Renal cortical epithelial cell (primary cell): ENCODE results near the gene KIF1B. TPM values are rescaled to one million over a fixed set of nuclear protein-coding genes. Genes with fewer than 3 reads are reported as not detected.

Experiments used
- DNase-seq: peaks from one replicate; pipeline ENCODE4 v3.0.0-alpha.2; 2011; ENCODE audit warnings: low read depth
- total RNA-seq: library from RNA; depleted of rRNA; stranded (reverse); fragments of >200 nt; gene quantifications from 2 replicates; pipeline ENCODE4 v1.2.3, GENCODE V29; 2014

The KIF1B gene
- total RNA-seq, 1 donor from 2014 or later: 54.8 TPM

DNA sequence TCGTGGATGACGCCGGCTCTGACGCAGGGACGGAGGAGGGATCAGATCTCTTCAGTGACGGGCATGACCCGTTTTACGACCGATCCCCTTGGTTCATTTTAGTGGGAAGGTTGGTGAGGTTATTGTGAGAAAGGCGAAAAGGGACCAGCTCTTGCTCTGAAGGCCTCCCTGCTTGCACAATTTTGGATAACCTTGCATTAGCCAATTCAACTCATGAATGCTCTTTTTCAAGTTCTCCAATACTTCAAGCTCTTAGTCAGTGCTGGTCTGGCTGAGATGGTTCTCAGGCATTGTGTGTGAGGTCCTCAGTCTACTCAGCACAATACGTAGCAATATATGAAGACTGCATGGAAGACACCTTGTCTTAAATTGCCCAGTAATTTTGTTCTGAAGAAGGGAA lies 115.9 kb downstream of the KIF1B start:
- no peak for DNase-seq

DNA sequence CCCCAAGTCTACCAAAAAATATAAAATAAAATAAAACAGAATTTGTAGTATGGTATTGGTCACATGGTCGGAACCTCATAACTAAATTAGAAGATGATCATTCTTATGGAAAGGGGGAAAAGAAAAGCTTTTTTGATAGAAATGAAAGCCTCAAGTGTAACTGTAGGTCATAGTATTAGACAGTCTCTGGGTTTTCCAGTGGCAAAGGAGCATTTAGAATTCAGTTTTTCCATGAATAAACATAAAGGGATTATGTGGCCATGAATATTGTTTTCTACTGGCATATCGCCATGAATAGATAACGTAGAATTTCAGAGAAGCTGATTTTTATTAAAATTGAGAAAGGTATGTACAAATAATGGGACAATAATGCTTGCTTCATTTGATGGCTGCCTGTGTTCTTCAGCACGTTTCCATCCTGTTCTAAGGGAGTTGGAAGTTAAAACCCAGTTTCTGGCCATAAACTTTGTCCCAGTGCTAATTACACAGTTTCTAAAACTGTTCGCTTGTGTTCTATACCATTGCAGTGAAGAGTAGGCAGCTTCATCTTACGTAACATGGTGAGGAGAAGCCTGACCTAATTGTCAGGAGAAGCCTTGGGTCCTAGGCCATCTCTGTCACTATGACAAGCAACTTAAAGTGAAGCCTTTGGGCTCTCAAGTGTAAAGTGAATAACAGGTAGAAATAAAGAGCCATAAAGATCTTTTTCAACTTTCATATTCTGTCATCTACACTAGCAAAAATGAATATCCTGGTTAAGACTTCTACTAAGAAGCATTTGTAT lies 118.0 kb downstream of the KIF1B start:
- DNase-seq: no peak

DNA sequence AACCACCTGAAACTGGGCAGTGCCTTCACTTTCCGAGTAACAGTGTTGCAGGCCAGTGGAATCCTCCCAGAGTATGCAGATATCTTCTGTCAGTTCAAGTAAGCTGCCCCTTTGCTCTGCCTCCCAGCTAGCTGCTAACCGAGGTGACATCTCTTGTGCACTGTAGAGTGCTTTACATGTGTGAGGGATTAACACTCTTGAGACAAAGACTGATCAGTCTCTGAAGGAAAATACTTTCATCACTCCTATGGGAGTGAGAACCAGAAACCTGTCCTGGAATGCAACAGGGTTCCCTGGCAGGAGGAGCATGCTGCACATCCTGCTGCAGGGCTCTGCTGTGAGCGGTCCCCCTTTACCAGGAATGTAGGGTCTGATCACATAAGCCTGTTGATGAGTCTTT lies 127.1 kb downstream of the KIF1B start:
- DNase-seq: no peak

DNA sequence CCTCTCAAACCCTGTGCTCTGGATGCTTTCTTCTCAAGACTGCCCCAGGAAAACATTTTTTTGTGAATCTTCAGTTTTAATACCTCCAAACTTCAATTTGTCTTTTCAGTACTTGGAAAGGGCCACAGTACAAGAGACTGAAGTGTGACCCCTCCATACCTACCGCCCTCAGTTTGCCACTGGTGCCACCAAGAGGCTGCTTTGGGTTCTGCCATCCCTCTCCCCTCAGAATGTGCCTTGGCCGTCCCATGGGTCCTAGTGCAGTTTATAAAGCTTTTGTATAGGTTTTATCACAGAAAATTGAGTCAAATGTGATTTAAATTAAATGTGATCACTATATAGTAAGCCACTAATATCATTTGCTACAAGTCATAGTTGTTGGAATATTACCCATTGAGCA lies 127.7 kb downstream of the KIF1B start:
- peak; percentile 31 for DNase-seq

DNA sequence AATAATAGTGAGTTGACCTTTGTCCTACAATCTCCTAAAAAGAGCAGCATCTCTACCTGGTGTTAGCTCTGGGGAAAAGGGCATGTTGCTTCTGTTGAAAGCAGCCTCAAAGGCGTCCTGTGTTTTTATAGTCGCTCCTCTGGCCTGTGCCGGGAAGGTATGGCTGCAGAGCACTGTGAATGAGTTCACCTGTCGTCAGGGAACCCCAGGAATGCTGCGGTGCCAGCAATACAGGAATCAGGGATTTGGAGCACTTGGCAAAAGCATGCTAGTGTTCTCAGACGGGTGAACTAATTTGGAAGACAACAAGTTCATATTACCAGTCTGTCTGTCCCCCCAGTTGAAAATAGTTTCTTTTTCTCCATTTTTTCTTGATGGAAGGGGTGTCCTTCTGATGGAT lies 128.2 kb downstream of the KIF1B start:
- no peak for DNase-seq

DNA sequence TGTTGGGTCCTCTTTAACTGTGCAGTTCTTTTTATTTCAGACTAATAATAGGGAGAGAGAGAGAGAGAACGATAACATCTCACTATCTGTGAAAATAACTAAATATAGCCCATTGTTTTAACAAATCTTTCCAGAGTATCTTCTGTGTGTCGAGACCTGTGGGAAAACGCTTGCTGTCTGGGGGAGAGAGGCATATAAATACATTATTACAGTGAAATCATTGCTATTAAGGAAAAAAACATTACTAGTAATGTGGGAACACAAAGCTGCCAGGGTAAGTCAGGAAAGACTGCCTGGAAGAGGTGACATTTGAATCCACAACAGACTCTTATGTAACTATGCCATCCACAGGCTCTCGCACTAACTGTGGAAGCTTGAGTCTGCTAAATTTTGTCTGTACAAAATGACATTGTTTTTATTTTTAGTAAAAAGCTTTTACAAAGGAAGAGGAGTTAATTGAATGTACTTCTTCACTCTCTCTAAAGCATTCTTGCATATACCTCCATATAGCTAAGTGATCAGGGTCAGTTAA lies 128.7 kb downstream of the KIF1B start:
- no peak for DNase-seq

DNA sequence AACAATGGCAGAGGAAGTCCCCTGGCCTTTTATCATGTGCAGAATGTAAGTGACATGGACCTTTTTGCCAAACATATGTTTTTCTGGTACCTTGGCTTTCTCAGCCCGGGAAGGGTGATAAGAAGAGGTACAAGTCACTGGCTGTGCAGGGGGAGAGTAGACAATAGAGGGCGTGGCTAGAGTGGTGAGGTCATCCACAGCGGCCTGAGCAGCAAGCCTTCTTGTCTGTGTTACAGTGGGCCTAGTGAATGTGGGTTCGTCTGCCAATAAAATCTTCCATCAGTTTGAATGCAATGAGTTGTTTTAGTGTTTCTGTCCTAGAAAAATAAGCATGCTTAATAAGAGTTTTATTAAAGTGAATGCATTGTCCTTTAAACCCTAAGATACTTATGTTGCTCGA lies 129.4 kb downstream of the KIF1B start:
- peak; percentile 33 for DNase-seq

DNA sequence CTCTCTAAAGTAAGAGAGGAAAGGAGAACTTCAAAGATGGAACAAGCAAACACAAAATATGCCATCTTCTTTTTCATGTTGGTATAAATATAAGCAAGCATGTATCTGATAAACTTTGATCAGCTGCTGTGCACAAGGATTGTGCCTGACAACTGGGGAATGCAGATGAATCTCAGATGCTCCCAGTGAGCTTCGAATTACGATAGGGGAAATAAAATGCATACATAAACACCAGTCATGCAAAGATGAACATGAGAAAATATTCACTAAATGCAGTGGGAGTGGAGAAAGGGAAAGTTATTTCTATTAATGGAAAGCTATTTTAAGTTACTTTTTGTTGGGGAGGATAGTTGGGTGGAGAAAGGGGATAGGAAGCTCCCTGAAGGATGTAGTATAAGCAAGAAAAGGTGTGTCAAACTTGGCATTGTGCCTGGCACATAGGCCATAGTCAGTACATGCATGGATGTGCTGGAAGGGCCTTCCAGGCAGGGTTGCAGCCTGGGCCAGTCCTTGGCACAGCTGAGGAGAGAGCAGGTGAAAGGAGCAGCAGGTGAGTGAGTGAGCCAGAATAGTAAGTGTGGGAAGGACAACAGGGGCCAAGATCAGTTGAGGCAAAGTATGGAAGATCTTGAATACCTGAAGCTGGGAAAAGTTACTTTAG lies 130.7 kb downstream of the KIF1B start:
- no peak for DNase-seq

DNA sequence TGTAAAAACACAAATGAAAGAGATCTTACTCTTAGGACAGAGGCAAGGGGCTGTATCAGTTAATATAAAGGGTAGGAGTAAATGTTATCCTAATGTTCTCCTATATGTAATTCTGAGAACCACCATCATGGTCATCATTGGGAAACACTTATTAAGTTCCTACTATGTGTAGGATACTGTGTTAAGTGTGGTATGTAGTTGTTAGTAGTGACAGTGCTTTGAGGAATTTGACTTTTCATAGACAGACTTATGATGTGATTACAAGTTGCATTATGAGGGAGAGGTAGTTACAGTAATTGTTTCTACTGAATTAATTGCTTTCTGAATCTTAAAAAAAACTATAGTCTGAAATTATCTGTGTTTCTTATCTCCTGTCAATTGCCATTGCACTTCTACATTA lies 136.7 kb downstream of the KIF1B start:
- no peak for DNase-seq

DNA sequence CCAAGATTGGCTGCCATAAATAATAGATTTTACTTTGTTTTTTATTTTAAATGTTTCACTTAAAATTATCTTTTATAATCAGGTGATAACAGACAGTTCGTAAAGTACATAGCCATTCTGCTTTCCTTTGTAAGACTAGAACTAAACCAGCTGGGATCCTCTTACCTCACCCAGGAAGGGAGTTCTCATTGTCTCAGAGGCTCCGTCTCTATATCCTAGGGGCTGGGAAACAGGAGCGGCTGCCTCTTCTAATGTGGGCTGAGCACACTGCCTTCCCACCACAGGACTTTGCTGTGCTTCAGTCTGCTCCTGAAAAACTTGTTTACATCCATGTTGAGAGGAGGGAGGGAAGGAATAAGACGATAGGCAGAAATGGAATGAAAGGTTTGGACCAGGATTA lies 142.9 kb downstream of the KIF1B start:
- no peak for DNase-seq

DNA sequence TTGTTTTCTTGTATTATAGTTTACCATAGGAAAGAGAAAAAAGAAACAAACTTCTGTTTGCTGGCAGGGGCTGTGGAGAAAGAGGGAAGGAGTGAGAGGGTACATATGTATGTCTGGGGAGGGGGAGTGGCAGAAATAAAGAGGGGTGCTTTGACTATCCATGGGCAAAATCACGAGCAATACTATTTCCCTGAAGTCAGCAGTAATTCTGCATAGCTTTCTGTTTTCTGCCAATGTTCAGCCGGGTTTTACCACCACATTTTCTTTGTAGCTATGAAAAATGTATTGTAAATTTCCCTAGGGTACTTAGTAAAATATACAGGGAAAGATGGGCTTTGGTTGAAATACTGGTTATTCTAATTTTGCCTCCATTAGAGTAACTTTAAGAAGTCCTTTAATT lies 143.3 kb downstream of the KIF1B start:
- DNase-seq: no peak

DNA sequence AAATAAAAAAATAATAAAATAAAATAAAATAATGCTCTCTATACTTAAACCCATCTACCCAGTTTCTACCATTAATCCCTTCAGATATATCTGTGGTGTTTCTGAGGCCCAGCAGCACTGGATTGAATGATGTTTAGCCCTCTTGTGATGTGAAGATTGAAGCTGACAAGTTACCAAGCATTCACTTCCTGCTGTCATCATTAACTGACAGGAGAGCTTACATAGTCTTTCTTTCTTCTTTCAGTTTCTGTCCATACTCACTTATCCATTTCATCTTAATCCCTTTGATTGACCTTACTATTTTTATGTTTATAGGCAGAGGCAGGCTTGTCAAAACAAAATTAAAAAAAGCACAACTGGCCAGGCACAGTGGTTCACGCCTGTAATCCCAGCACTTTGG lies 149.7 kb downstream of the KIF1B start:
- DNase-seq: no peak

DNA sequence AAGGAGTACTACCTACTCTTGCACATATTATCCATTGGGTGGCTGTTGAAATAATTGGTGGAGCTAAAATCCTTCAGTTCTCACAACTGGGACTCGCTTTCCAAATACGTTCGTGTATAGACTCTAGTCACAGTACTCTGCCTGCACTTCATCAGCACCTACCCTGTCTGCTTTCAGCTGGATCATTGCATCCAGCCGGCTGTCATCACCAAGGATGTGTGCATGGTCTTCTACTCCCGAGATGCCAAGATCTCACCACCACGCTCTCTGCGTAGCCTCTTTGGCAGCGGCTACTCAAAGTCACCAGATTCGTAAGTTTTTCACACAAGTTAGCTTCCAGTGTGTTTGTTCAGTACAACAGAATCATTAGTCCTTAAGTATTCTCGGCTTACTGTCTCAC lies 151.1 kb downstream of the KIF1B start:
- no peak for DNase-seq

DNA sequence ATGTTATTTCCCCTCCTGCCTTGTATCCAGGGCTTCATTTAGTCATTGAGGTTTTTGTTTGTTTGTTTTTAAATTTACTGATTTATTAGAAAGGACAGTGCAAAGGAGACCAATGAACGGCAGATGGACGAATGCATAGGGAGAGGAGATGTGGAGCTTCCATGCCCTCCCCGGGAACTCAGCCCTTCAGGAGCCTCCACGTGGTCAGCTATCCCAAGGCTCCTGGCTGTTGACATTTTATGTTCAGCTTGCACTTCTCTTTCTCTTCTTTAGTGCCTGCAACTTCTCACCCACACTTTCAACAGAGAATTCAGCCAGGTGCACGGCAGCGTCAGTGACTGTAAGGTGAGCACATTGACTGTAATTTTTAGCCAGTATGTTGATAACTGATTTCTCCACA lies 157.8 kb downstream of the KIF1B start:
- DNase-seq: no peak

DNA sequence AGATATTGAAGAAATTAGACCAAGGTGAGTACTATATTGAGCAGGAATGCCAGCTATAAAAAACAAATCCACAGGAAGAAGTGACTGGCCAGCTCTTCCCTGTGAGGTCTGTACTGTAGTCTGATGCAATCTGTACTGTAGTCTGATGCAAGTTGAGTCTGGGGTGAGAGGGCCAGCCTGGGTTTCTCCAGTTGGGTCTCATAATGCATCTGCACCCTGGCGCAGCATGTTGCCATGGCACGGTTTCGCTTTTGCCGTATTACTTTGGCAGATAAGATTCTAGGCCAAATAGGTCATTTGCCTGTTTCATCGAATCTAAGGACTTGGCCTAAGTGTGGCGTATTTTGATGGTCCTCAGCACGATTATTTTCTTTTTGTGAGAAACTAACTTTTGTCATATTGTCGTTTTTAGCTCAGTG lies 164.1 kb downstream of the KIF1B start:
- DNase-seq: no peak

DNA sequence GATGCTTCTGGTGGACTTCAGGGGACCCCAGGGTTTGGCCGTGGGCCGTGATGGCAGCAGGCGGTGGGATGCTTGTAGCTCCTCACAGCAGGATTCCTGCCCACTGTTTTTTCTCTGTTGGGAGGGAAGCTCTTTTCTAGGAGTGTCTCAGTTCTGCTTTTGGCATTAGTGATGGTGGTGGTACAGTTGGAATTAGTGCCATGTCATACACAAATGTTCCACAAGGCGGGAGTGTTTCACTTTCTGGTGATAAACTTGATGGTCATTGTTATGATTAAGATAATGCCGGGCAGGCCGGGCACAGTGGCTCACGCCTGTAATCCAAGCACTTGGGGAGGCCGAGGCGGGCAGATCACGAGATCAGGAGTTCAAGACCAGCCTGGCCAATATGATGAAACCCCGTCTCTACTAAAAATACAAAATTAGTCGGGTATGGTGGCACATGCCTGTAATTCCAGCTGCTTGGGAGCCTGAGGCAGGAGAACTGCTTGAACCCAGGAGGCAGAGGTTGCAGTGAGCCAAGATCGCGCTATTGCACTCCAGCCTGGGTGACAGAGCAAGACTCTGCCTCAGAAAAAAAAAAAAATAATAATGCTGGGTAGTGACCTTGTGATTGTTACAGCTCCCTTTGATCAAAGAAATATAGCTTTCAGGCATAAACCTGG lies 167.1 kb downstream of the KIF1B start:
- DNase-seq: peak; percentile 63

DNA sequence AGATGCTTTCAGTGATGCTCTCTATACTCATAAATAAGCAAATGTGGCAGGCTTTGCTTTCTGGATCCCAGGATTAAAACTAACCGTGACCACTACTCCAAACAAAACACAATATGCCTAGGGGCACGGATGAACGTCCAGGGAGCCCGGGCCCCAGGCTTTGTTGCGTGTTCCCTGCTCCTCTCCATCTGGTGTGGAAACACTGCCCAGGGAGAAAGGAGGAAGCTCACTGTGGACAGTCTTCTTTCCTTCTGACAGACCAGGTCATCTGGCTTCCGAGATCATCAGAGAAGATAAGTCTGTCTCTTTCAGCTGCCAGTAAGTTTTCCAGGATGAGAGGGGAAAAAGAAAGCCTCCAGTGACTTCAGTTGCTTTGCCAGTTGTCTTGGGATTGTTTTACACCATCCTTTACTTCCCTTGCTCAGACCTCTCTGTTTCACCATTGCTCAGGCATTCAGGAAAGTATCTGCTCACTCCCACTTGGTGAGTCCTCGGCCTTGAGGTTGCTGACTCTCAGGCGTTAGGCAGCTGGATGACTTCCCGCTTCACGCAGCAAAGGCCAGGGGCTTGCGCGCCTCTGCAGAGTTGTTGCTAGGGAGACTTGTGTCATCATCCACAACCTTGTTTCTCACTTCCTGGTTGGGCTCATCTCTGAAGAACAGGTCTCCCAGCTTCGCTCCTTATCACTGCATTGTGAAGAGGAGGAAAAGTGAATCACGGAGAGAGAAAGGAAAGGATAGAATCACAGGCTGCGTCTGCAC lies 167.9 kb downstream of the KIF1B start:
- DNase-seq: no peak

DNA sequence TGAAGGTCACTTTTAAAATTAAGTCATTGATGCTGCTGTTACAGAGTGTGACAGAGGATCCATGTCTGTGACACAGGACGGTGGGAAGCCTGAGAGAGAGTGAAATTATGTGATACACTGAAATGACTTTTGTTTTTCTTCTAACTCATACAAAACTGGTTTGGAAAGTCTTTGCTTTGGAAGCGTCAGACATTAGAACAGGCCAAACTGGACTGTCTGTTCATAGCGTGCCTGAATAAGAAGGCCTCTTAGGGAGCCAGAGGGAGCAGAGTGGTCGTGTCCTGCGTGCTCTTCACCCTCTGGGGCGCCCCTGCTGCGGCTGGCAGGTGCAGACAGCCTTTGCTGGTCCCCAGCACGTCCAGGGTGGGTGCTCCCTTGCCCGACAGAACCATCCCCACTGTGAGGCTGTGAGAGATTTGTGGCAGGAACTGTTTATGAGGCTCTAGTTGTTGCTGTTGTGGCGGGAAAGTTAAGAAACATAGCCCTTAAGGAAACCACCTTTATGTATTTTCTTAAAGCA lies 168.8 kb downstream of the KIF1B start:
- DNase-seq: no peak

DNA sequence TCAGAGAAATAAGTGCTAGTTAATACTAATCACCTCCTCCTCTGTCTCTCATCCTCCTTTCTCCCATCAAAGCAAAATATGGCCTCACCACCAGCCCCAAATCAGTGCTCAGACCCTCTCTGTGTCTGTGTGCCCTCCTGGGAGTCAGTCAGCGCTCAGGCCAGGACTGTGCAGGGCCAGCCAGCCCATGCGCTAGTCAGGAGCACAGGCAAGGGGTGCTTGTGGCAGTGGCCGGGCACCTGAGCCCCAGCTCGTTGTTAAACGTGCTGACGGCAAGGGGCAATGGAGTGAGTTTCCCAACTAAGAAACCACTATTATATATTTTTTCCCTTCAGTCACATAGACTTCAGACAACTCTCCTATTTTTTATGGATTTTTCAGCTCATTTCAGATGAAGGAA lies 169.3 kb downstream of the KIF1B start:
- DNase-seq: no peak

DNA sequence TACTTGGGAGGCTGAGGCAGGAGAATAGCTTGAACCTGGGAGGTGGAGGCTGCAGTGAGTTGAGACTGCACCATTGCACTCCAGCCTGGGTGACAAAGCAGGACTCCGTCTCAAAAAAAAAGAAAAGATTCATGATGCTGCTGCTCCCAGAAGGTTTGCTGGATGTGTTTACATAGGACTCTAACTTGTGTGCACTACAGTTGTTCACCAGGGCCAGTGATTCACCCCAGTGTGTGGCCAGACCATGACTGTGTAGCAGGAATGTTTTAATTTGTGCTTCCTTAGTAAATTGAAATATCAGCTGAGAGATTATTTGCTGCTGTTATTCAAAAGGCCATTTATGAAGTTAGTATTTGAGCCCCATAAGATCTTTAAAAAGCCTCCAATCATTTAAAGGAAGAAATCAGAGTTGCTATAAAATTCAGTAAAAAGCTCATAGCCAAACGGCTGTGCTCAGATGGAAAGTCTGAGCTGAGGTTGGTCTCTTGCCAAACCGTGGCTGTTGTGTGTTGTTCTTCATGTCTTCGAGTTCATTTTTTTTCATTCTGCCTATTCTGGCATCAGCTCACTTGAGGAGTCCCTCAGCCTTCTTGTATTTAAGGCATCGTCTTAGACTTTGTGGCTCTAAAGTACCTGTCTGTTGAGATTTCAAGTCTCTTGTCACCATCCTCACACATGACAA lies 170.4 kb downstream of the KIF1B start:
- DNase-seq: peak; percentile 72

DNA sequence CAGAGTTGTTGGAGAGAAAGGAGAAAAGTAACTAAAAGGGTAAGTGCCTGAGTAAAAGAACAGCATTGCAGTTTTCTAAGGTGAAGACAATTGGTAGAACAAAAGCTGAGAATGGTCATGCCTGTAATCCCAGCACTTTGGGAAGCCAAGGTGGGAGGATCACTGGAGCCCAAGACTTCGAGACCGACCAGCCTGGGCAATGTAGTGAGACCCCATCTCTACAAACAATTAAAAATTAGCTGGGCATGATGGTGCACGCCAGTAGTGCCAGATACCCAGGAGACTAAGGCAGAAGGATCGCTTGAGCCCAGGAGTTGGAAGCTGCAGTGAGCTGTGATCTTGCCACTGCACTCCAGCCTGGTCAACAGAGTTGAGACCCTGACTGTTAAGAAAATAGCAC lies 173.3 kb downstream of the KIF1B start:
- no peak for DNase-seq
